H1 (cell line): ENCODE measurements around the gene ORAI3. TPM values are rescaled to one million over a fixed set of nuclear protein-coding genes. Genes with fewer than 3 reads are reported as not detected.

Source experiments
- ASH2L ChIP-seq: fragments of 200-600, 300-600 bp; sonication (generic); IDR thresholded peaks from one replicate; pipeline ENCODE4 v1.7.1; 2017; ENCODE audit warnings: low read length
- BACH1 ChIP-seq: IDR thresholded peaks from 2 replicates; pipeline ENCODE4 v1.6.1; 2012; ENCODE audit warnings: low read length, improper control_type of control experiment
- BCL11A ChIP-seq, 2 experiments: IDR thresholded peaks; one replicate each; pipeline ENCODE4 v1.6.1; 2011; ENCODE audit warnings: low read depth in 2 of 2, low read length in 2 of 2, mild to moderate bottlenecking in 2 of 2
- EGR1 ChIP-seq: IDR thresholded peaks from 2 replicates; pipeline ENCODE4 v1.6.1; 2011; ENCODE audit warnings: low read depth, low read length, borderline replicate concordance
- GABPA ChIP-seq: IDR thresholded peaks from 2 replicates; pipeline ENCODE4 v1.6.1; 2011; ENCODE audit warnings: mild to moderate bottlenecking, low read length, moderate library complexity, borderline replicate concordance; ENCODE audit not compliant: insufficient read depth
- JUND ChIP-seq: IDR thresholded peaks from 2 replicates; pipeline ENCODE4 v1.6.1; 2011; ENCODE audit warnings: mild to moderate bottlenecking, improper control_type of control experiment, low read length
- MAFK ChIP-seq: IDR thresholded peaks from 2 replicates; pipeline ENCODE4 v1.6.1; 2012; ENCODE audit warnings: low read depth, mild to moderate bottlenecking, improper control_type of control experiment, low read length
- PHF8 ChIP-seq: fragments of 200-600 bp; sonication (generic); conservative IDR thresholded peaks from 2 replicates; pipeline ENCODE4 v1.7.1; 2012; ENCODE audit warnings: low read depth, mild to moderate bottlenecking, inconsistent platforms, low read length, moderate library complexity
- SIN3A ChIP-seq, 2 experiments: IDR thresholded peaks in 1 of 2; conservative IDR thresholded peaks in 1 of 2; 2 replicates each; pipeline ENCODE4 v1.6.1; 2011 to 2012; ENCODE audit warnings: low read length in 2 of 2, improper control_type of control experiment in 1 of 2, low read depth in 1 of 2, mild to moderate bottlenecking in 1 of 2
- TBP ChIP-seq: IDR thresholded peaks from 2 replicates; pipeline ENCODE4 v1.6.1; 2011; ENCODE audit warnings: low read depth, low read length, improper control_type of control experiment
- polyA plus RNA-seq, 7 experiments: library from polyadenylated mRNA; depleted of rRNA in 3 of 7; stranded (reverse) in 5 of 7; unstranded in 2 of 7; fragments of >200 nt in 5 of 7; fragments of 200-250 nt in 2 of 7; gene quantifications; 1 replicate in 5 of 7; 2 replicates in 1 of 7; 4 replicates in 1 of 7; pipeline versions ENCODE4 v1.2.1 to v1.2.3, GENCODE V29; 2011 to 2013; ENCODE audit warnings: missing spikeins in 2 of 7, mixed read lengths in 2 of 7
- total RNA-seq: library from RNA; stranded (reverse); fragmentation: NEBNext Ultra II Directional; extraction: Animal tissue kit (Norgen Biotek cat#: 25700); gene quantifications from 2 replicates; pipeline ENCODE4 v1.2.1, GENCODE V29; 2021

Gene ORAI3
- total and polyA plus RNA-seq, 2 of the 8 experiments (the other 6 are each of a cell fraction or from before 2014, with no cell fraction given) = 8.7 to 24.5 TPM

GRCh38 chr16:30941600-30942425 lies 7.1 kb upstream of the ORAI3 start (continued):
- no peak for TF ChIP-seq GABPA
- no peak for TF ChIP-seq TBP
- TF ChIP-seq PHF8 = no peak
- no peak for TF ChIP-seq JUND
- TF ChIP-seq BACH1 = 0 out of 2 replicates have a peak, but pooled peaks have one; percentile 6
- no peak for TF ChIP-seq SIN3A (conservative IDR thresholded peaks at IDR 0.05 in 1 of 2, IDR thresholded peaks at IDR 0.05 in 1 of 2; ENCODE audit: low read depth in 1 of 2, low read length in 2 of 2)
- peak; percentile 36 for TF ChIP-seq ASH2L
- TF ChIP-seq BCL11A (IDR thresholded peaks at IDR 0.05; ENCODE audit: low read depth in 2 of 2, low read length in 2 of 2) = no peak
- TF ChIP-seq EGR1 = no peak
- no peak for TF ChIP-seq MAFK
